K562 (cell line): ENCODE measurements around the gene PFN3. TPM values are rescaled to one million over a fixed set of nuclear protein-coding genes. Genes with fewer than 3 reads are reported as not detected.
A peak's percentile ranks its signal among the peaks of the same experiment; 100 is the strongest.

ENCODE experiments used
- ATAC-seq: fragments of 200-7000 bp; cut with Tn5 transposase; 3 replicates; pipeline ENCODE4 v1.9.1; 2020; ENCODE audit warnings: moderate library complexity
- BruUV-seq: library from RNA; stranded (reverse); fragments of 400-500 nt; replicated peaks from 2 replicates; lab custom pipeline; 2021; lab: Mats Ljungman, UMichigan
- CTCF ChIA-PET: fragments of 300-600 bp; formaldehyde crosslinking; extraction: SDS; loops from one replicate; lab custom pipeline; 2021; ENCODE audit warnings: low intra/inter-chr PET ratio; lab: Yijun Ruan, JAX
- POLR2A ChIA-PET: fragments of 300-600, 350-650 bp; sonication (Branson Sonifier 250); formaldehyde crosslinking; extraction: SDS; loops from one replicate; lab custom pipeline; 2021; ENCODE audit warnings: antibody characterized with exemption, inconsistent platforms; lab: Yijun Ruan, JAX
- DNase-seq, 4 experiments: peaks; one replicate each; pipeline versions ENCODE4 v3.0.0 to v3.0.0-alpha.2; 2011 to 2018; ENCODE audit warnings: low spot score in 3 of 4, mixed read lengths in 3 of 4; ENCODE audit errors: extremely low read depth in 1 of 4
- FAIRE-seq: peaks from 2 replicates; lab custom pipeline; 2011; peaks lifted over from hg19 to GRCh38; lab: Jason Lieb, UNC
- H2AFZ ChIP-seq: 2 replicates; pipeline ENCODE4 v1.6.0; 2011; ENCODE audit warnings: low read depth, low read length, control low read depth, inconsistent platforms
- H3K27ac ChIP-seq: fragments of 200-600 bp; 3 replicates; pipeline ENCODE4 v1.8.0; 2011; ENCODE audit warnings: low read depth, mild to moderate bottlenecking, control low read depth, inconsistent platforms, low read length, moderate library complexity, mixed read lengths; ENCODE audit errors: extremely low read depth
- H3K27me3 ChIP-seq, 2 experiments: fragments of 300-600 bp in 1 of 2; 2 replicates in 1 of 2; 3 replicates in 1 of 2; pipeline versions ENCODE4 v1.6.0 to v1.8.0; 2011; ENCODE audit warnings: inconsistent platforms in 2 of 2, low read length in 2 of 2, mild to moderate bottlenecking in 1 of 2, mixed read lengths in 1 of 2, moderate library complexity in 1 of 2; ENCODE audit not compliant: control insufficient read depth in 2 of 2, insufficient read depth in 2 of 2
- H3K36me3 ChIP-seq: fragments of 300-600 bp; 3 replicates; pipeline ENCODE4 v1.8.0; 2011; ENCODE audit warnings: mild to moderate bottlenecking, low read length, inconsistent platforms; ENCODE audit not compliant: control insufficient read depth, insufficient read depth
- H3K4me1 ChIP-seq, 2 experiments: fragments of 200-600 bp in 1 of 2; replicated peaks in 1 of 2; 2 replicates in 1 of 2; 3 replicates in 1 of 2; pipeline versions ENCODE4 v1.5.1 to v1.8.0; 2011; ENCODE audit warnings: inconsistent platforms in 2 of 2, low read length in 2 of 2, mild to moderate bottlenecking in 1 of 2, mixed read lengths in 1 of 2, moderate library complexity in 1 of 2; ENCODE audit not compliant: control insufficient read depth in 2 of 2, insufficient read depth in 2 of 2
- H3K4me2 ChIP-seq: 2 replicates; pipeline ENCODE4 v1.6.1; 2011; ENCODE audit warnings: low read length, control low read depth, inconsistent platforms, mixed read lengths; ENCODE audit not compliant: insufficient read depth
- H3K4me3 ChIP-seq: fragments of 200-600 bp; sonication (generic), shearing (Covaris generic); 2 replicates; pipeline ENCODE4 v1.5.1; 2016; ENCODE audit warnings: control low read depth, inconsistent platforms
- H3K79me2 ChIP-seq: fragments of 200-600 bp; 3 replicates; pipeline ENCODE4 v1.8.0; 2011; ENCODE audit warnings: low read length, inconsistent platforms; ENCODE audit not compliant: control insufficient read depth, insufficient read depth
- H3K9ac ChIP-seq, 2 experiments: 2 replicates each; pipeline versions ENCODE4 v1.6.0 to v1.6.1; 2011; ENCODE audit warnings: low read depth in 2 of 2, low read length in 2 of 2, control low read depth in 1 of 2, inconsistent platforms in 1 of 2, mild to moderate bottlenecking in 1 of 2, mixed read lengths in 1 of 2; ENCODE audit not compliant: insufficient read depth in 1 of 2
- H3K9me1 ChIP-seq: one replicate; pipeline ENCODE4 v1.6.0; 2011; ENCODE audit warnings: inconsistent platforms, mild to moderate bottlenecking, low read length, moderate library complexity; ENCODE audit not compliant: control insufficient read depth, insufficient read depth
- H3K9me3 ChIP-seq: replicated peaks from 2 replicates; pipeline ENCODE4 v1.5.1; 2011; ENCODE audit warnings: low read depth, low read length, inconsistent platforms; ENCODE audit not compliant: control insufficient read depth, insufficient read depth
- H4K20me1 ChIP-seq: replicated peaks from 2 replicates; pipeline ENCODE4 v1.6.1; 2011; ENCODE audit warnings: low read length, inconsistent platforms, mixed read lengths; ENCODE audit not compliant: control insufficient read depth, insufficient read depth
- NR0B1 ChIP-seq: fragments of 450-650 bp; IDR thresholded peaks from one replicate; pipeline ENCODE4 v1.6.1; 2018; ENCODE audit warnings: mild to moderate bottlenecking, moderate library complexity; ENCODE audit not compliant: partially characterized antibody
- POLR2G ChIP-seq: fragments of 200-400 bp; formaldehyde crosslinking; IDR thresholded peaks from 2 replicates; pipeline ENCODE4 v1.6.1; 2017; ENCODE audit warnings: low read depth, mild to moderate bottlenecking, antibody characterized with exemption, low read length, moderate library complexity
- RBFOX2 ChIP-seq: fragments of 200-400 bp; formaldehyde crosslinking; IDR thresholded peaks from 2 replicates; pipeline ENCODE4 v1.6.1; 2017; ENCODE audit warnings: low read depth, mild to moderate bottlenecking, low read length, moderate library complexity
- WGBS: fragments of 100-300 bp; shearing (Covaris generic); methylation state at CpG from one replicate; pipeline ENCODE4 v1.1.6; 2016; ENCODE audit warnings: low coverage, mixed read lengths; ENCODE audit not compliant: insufficient coverage; ENCODE audit errors: missing lambda C conversion rate; 5-methylcytosine and 5-hydroxymethylcytosine counted together
- in situ Hi-C: fragments of 300-500 bp; cut with MboI; formaldehyde crosslinking; loops from 4 replicates; pipeline ENCODE4 v1.15.0; 2018; ENCODE audit warnings: inconsistent platforms, mixed read lengths
- intact Hi-C: fragments of 100-400 bp; cut with micrococcal nuclease; formaldehyde crosslinking; loops from 2 replicates; pipeline ENCODE4 v1.14.2; 2022
- polyA plus RNA-seq, 8 experiments: library from polyadenylated mRNA; depleted of rRNA in 4 of 8; stranded (reverse) in 5 of 8; unstranded in 3 of 8; fragments of >200 nt; fragmentation: Nextera tagmentation in 2 of 8; fragmentation: Illumina TruSeq in 1 of 8; extraction: Ambion mirVana in 2 of 8; extraction: Trizol in 1 of 8; gene quantifications; 2 replicates each; pipeline versions ENCODE4 v1.2.1 to v1.2.3, GENCODE V29; 2011 to 2014; ENCODE audit warnings: inconsistent platforms in 1 of 8, missing spikeins in 1 of 8
- total RNA-seq, 7 experiments: library from RNA; depleted of rRNA in 6 of 7; stranded (reverse); fragments of >200 nt in 6 of 7; fragmentation: Illumina TruSeq in 2 of 7; extraction: Trizol in 2 of 7; gene quantifications; 2 replicates each; pipeline versions ENCODE4 v1.2.1 to v1.2.3, GENCODE V29; 2011 to 2021; ENCODE audit warnings: low replicate concordance in 1 of 7

PFN3 gene
- total and polyA plus RNA-seq, 9 of the 15 experiments (the other 6 are each of a cell fraction or from before 2014, with no cell fraction given), result not detected

- Histone ChIP-seq H3K4me3 (no peak overlapping the region), H3K9me3 (no peaks in the 10 kb centered on the region), H3K4me2 (no peak overlapping the region), H4K20me1 (peaks cover 22% of the 10 kb centered on the region; the same call in 1 of the 2 replicates), H3K27ac (no peak overlapping the region), H3K9me1 (no peaks in the 10 kb centered on the region), H3K36me3 (peaks cover 81% of the 10 kb centered on the region; the same call in 2 of the 3 replicates), H3K79me2 (peaks cover 50% of the 10 kb centered on the region), H3K27me3 (no peaks in the 10 kb centered on the region), H2AFZ (no peak overlapping the region), H3K9ac (peak overlapping the region in 1 of 2 experiments; percentile 60; a peak in 2 of 4 replicates), H3K4me1 (peaks cover 26 to 70% of the 10 kb centered on the region in 2 experiments)
- intact Hi-C loops (no loop called here), in situ Hi-C loops (no loop called here)
- FAIRE-seq (no peak), DNase-seq (no peak), ATAC-seq (no peak)
- TF ChIP-seq RBFOX2, result peak; percentile 18
- TF ChIP-seq NR0B1, result no peak
- peak; percentile 42; the same call in 1 of the 2 replicates for TF ChIP-seq POLR2G
- no TSS peak for BruUV-seq
- POLR2A ChIA-PET, result interaction anchor here (0.7 to 10.8 kb wide), 3 partner anchors 14 to 60 kb away, joined by 4 to 210 read pairs (median 6); partner anchors contain the start of gene PRR7
- WGBS, result 92% methylated on average over 24 of the region's 26 CpGs
- CTCF ChIA-PET, result no interaction called here
Measured at GRCh38 chr5:177430140-177430951, 29.9 kb upstream of the PFN3 start.
